Right renal cortex interstitium (tissue), 3 donors: ENCODE data around the gene RTL10. TPM values are rescaled to one million over a fixed set of nuclear protein-coding genes. Genes with fewer than 3 reads are reported as not detected.

Source experiments
- DNase-seq, 3 donors: peaks; one replicate each; pipeline ENCODE4 v3.0.0-alpha.2; 2013; ENCODE audit warnings: low read depth in 3 of 3, low spot score in 2 of 3
- polyA plus RNA-seq, 3 donors: library from polyadenylated mRNA; unstranded; fragments of 120-200 nt; gene quantifications; one replicate each; pipeline ENCODE4 v1.2.1, GENCODE V29; 2013; ENCODE audit not compliant: insufficient read length in 3 of 3

The RTL10 gene
- polyA plus RNA-seq, 3 donors, result 20.1 to 23.0 (median 21.8) TPM

DNA sequence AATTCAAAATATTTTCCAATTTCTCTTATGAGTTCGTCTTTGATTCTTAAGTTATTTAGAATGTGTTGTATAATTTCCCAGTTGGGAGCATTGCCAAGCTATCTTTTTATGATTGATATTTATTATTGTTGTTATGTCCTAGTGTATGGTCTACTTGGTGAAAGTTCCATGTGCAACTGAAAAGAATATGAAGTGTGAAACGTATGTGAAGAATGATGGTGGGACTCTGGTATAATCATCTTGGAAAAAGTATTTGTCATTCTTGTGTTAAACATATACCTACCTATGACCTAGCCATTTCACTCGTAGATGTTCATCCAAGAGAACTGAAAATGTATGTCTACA, 12.0 kb upstream of the RTL10 start:
- no peak for DNase-seq

- DNase-seq, result no peak
Measured at GRCh38 chr22:19865141-19865829, 10.6 kb upstream of the RTL10 start.

GRCh38 chr22:19864538-19865106, 9.9 kb upstream of the RTL10 start:
- no peak for DNase-seq

- no peak for DNase-seq
Measured at GRCh38 chr22:19863571-19863970, 8.9 kb upstream of the RTL10 start.

DNA sequence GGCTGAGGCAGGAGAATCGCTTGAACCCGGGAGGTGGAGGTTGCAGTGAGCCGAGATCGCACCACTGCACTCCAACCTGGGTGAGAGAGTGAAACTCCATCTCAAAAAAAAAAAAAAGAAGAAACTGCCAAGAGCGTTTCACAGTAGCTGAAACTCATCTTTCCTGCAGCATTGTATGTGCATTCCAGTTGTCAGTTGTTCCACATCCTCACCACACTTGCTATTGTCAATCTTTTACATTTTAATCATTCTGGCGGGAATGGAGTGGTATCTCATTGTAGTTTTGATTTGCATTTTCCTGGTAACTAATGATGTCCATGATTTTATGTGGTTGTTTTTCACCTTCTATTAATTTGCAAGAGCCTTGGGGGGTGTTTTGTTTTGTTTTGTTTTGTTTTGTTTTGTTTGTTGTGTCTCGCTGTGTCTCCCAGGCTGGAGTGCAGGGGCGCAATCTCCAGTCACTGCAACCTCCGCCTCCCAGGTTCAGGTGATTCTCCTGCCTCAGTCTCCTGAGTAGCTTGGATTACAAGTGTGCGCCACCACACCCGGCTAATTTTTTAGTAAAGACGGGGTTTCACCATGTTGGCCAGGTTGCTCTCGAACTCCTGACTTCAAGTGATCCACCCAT, 8.1 kb upstream of the RTL10 start:
- DNase-seq, result no peak

DNA sequence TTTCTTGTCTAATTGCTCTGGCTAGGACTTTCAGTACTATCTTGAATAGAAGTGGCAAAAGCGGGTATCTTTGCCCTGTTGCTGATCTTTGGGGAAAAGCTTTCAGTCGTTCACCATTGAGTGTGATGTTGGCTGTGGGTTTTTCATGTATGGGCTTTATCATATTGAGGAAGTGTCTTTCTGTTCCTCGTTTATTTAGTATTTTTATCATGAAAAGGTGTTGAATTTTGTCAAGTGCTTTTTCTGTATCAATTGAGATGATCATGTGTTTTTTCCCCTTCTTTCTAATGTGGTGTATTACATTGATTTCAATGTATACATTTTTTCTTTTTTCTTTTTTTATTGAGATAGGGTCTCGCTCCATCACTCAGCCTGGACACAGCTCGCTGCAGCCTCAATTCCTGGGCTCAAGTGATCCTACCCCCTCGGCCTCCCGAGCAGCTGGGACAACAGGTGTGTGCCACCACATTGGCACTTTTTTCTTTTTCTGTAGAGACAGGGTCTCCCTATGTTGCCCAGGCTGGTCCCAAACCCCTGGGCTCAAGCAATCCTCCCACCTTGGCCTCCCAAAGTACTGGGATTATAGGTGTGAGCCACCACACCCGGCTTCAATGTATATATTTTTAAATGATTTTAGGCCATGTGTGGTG, 5.3 kb upstream of the RTL10 start:
- no peak for DNase-seq

DNA sequence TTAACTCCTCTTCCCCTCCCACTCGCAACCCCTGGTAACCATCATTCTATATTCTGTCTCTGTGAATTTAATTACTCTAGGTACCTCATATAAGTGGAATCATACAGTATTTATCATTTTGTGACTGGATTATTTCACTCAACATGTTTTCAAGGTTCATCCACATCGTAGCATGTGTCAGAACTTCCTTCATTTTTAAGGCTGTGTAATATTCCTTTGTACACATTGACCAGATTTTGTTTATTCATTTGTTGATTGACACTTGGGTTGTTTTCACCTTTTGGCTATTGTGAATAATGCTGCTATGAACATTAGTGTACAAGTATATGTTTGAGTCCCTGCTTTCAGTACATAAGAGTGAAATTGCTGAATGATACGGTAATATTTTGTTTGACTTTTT, 2.7 kb upstream of the RTL10 start:
- no peak for DNase-seq

- DNase-seq, result peak in 2 of 3 donors; percentile 46 to 47
Measured at GRCh38 chr22:19855504-19856409, 1.1 kb upstream of the RTL10 start.

- no peak for DNase-seq
Measured at GRCh38 chr22:19853879-19854777, 546 bp downstream of the RTL10 start.

- DNase-seq, result no peak
Measured at GRCh38 chr22:19853058-19853878, 1.4 kb downstream of the RTL10 start.

DNA sequence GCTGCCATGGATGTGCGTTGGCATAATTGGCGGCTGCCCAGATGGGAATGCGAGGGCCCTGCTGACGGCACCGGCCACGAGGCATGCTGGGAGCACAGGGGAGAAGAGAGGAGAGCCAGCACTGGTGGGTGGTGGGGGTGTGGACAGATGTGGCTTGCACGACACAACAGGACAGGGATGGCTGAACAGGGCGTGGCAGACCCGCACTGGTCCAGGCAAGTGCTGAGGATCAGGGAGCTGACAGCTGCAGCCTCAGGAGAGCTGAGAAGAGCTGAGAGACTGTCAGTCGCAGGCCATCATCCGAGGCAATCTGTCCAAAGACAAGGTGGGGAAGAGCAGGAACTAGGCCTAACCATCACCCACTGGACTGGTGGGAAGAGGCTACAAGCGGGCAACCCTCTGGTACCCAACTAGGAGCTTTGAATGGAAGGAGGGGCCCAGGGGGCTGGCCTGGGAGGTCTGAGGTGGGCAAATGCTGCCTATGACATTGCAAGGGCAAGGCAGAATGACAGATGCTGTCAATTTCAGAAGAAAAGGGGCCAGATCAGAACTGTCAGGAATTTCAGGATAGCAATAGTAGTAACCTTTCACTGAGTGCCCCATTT, 2.4 kb downstream of the RTL10 start:
- DNase-seq, result no peak

DNA sequence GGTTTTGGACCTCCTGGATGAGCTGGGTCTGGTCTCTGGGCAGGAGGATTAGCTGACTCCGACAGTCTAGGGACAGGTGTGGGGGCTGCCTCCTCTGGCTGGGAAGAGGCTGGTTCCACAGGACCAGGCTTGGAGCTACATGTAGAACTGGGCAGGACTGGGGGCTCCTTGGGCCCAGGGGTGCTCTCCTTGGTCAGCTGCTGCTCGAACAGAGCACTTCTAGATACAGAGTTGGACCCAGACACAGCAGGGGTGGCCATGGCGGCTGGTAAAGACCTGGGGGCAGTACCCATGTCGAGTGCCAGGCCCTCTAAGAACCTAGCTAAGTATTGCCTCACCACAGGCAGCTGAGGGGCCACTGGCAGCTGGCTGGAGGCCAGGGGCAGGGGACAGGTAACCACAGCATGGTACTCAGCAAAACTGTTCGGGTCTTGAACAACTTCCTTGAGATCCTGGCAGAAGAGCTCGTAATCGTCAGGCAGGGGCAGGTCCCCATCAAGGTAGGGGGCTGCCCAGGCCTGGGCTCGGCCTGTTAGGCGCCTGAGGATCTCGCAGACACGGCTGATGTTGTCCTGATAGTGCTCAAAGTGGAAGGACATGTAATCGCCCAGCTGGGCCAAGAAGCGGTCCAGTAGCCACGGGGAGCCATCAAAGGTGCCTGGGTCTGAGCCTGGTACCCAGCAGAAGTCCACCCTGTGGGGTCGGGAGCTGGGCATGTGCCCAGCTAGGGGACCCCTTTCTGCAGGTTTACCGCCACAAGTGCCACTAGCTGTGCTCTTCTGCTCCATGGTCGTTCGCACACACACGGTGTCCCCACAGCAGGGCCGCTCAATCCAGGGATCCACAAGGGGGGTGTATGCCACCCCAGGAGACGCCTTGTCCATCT, 3.1 kb downstream of the RTL10 start:
- DNase-seq, result no peak

DNA sequence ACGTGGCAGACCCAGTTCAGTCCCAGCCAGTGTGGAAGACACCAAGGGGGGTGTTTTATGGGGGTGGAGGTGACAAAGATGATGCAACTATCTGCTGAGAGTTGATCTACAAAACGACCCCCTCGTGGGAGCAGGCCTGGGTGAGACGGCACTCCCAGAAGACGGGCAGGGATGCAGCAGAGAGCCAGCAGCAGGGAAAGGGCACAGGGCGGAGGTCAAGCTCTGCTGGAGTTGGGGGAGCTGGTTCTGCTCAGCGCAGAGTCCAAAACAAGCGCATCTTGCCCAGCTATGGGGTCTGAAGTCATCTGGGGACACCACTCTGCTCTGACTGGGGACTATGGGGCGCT, 3.9 kb downstream of the RTL10 start:
- DNase-seq, result no peak

DNA sequence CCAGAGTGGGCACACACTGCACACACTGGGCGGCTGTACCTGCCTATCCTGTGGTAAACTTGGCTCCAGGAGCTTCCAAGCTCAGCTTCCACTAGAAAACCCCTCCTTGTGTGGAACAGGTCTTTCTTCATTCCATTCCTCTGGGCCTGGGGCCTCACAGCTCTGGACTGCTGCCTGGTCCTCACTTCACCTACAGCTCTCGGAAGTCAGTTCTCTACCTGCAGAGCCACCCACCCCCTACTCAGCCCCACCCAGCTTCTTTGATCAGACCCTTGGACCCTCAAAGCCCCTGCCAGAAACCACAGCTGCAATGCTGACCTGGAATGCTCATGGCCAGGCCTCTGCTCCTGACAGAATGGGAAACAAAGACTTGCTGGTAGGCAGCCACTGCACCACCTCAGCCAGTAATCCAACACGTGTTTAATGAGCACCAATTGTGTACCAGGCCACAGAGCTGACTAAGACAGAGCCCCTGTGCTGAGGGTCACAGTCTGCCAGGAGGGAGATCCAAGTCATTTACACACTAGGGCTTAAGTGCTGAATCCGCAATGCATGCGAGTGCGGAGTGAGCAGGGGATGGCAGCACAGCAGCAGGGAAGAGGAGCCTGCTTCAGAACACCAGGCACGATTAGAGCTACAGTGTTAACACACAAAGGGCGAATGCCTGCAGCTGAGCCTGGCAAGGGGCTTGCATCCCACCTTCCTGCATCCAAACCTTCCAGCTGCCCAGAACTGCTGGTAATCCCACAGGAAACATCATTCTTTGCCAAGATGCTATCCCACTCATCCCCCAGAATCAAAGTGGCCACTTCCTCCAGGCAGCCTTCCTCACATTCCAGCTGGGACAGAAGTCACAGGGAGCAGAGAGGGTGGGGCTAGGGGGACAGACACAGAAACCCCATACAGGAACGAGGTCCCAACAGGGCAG, 4.6 kb downstream of the RTL10 start:
- no peak for DNase-seq

- DNase-seq, result no peak
Measured at GRCh38 chr22:19848298-19849224, 6.1 kb downstream of the RTL10 start.

- DNase-seq, result no peak
Measured at GRCh38 chr22:19847345-19847632, 7.4 kb downstream of the RTL10 start.
